Adrenal gland (tissue), 19 donors: Measurements from ENCODE around the gene ITGB4. TPM values are rescaled to one million over a fixed set of nuclear protein-coding genes. Genes with fewer than 3 reads are reported as not detected.

Experiments
- DNase-seq, 7 donors: peaks; one replicate each; pipeline ENCODE4 v3.0.0-alpha.2; 2019 to 2020
- H3K27ac ChIP-seq, 5 donors: fragments of 200-600 bp; sonication (generic) in 4 of 5; 1 replicate in 3 of 5; 2 replicates in 2 of 5; pipeline versions ENCODE4 v1.5.1 to v1.8.0; 2016 to 2020; ENCODE audit warnings: mild to moderate bottlenecking in 1 of 5
- H3K27me3 ChIP-seq: fragments of 200-600 bp; 2 replicates; pipeline ENCODE4 v1.8.0; 2021
- H3K36me3 ChIP-seq, 2 donors: fragments of 200-600 bp; replicated peaks in 1 of 2; 1 replicate in 1 of 2; 2 replicates in 1 of 2; pipeline versions ENCODE4 v1.5.1 to v1.8.0; 2018 to 2022
- H3K4me1 ChIP-seq, 2 donors: fragments of 200-600 bp; replicated peaks in 1 of 2; 1 replicate in 1 of 2; 2 replicates in 1 of 2; pipeline versions ENCODE4 v1.5.1 to v1.8.0; 2018 to 2021
- H3K4me3 ChIP-seq, 4 donors: fragments of 200-600 bp; sonication (generic) in 3 of 4; one replicate each; pipeline ENCODE4 v1.5.1; 2016 to 2018
- H3K9me3 ChIP-seq, 3 donors: fragments of 200-600 bp; sonication (generic) in 1 of 3; replicated peaks in 1 of 3; 1 replicate in 2 of 3; 2 replicates in 1 of 3; pipeline versions ENCODE4 v1.5.1 to v1.8.0; 2016 to 2021
- POLR2A ChIP-seq, 2 donors: fragments of 450-650 bp; IDR thresholded peaks; one replicate each; pipeline ENCODE4 v1.6.1; 2017; ENCODE audit warnings: antibody characterized with exemption in 2 of 2, mild to moderate bottlenecking in 2 of 2, moderate library complexity in 1 of 2
- WGBS, 4 donors: extraction: QIAGEN DNeasy Blood & Tissue Kit in 2 of 4; methylation state at CpG; one replicate each; pipeline versions ENCODE4 v1.1.5 to v1.1.7; 2013 to 2017; 5-methylcytosine and 5-hydroxymethylcytosine counted together
- intact Hi-C, 2 donors: fragments of 100-400 bp; cut with DNase I; formaldehyde crosslinking; loops; one replicate each; pipeline versions ENCODE4 v1.14.1 to v1.15.0; 2022 to 2023
- long read RNA-seq, 10 donors: library from polyadenylated mRNA in 3 of 10; unstranded in 2 of 10; stranded (forward) in 1 of 10; transcript quantifications; one replicate each; pipeline ENCODE4 v2.0.0 and lab custom pipeline, GENCODE V29; 2021 to 2026
- polyA plus RNA-seq, 3 donors: library from polyadenylated mRNA; stranded (reverse); fragments of 200-250 nt in 2 of 3; fragments of 350-450 nt in 1 of 3; fragmentation: Illumina TruSeq in 1 of 3; extraction: RNeasy Lipid Tissue Mini Kit (QIAGEN cat#74804) in 1 of 3; gene quantifications; one replicate each; pipeline ENCODE4 v1.2.3, GENCODE V29; 2013 to 2014
- total RNA-seq, 9 donors: library from RNA; depleted of rRNA in 4 of 9; stranded (reverse); fragments of >200 nt in 4 of 9; fragments of 120-200 nt in 1 of 9; fragmentation: NEBNext Ultra II Directional in 1 of 9; extraction: Animal tissue kit (Norgen Biotek cat#: 25700) in 1 of 9; gene quantifications; one replicate each; pipeline versions ENCODE4 v1.1.0 to v1.2.4, GENCODE V29; 2013 to 2023
- TF ChIP-seq, protein P1 (sequence below), 6 experiments: fragments of 450-650 bp in 4 of 6; fragments of 200-600 bp in 2 of 6; sonication (generic) in 1 of 6; IDR thresholded peaks; 1 replicate in 5 of 6; 2 replicates in 1 of 6; pipeline versions ENCODE4 v1.5.1 to v1.8.0; 2016 to 2021; ENCODE audit warnings: antibody characterized with exemption in 6 of 6, mild to moderate bottlenecking in 2 of 6, moderate library complexity in 1 of 6
- donor health status: healthy with polysubstance abuse.
- donor health status: Bipolar disorder and iron deficiency.
- donor health status: DM: yes; HTN: yes; CAD: no.
- donor health status: DM: no; HTN: no; CAD: no.
- donor health status: DM: no; HTN: no; CAD: no.
- donor health status: DM: yes; HTN: yes; CAD: no.

ITGB4 gene
- total RNA-seq (1 to 10 TPM in 8 of 9 donors, under 1 TPM in 1; 1.00 to 9.4 (median 5.6) TPM), polyA plus RNA-seq (10 to 100 TPM in 2 of 3 donors, 1 to 10 TPM in 1; 1.0 to 12.5 (median 12.1) TPM)
- long read RNA-seq, donor 1: 0 reads
- long read RNA-seq, donor 2: 0 reads
- long read RNA-seq, donor 3: 0 reads
- long read RNA-seq, donor 4, partial matches to known transcripts: 1 of 1 reads
- long read RNA-seq, donor 4, other reads (novel, unspliced or antisense): 0 of 1 reads
- long read RNA-seq, donor 5, full-length matches to known transcripts: 1 of 9 reads
- long read RNA-seq, donor 5, partial matches to known transcripts: 6 of 9 reads
- long read RNA-seq, donor 5, other reads (novel, unspliced or antisense): 2 of 9 reads
- long read RNA-seq, donor 6: 0 reads
- long read RNA-seq, donor 7: 0 reads
- long read RNA-seq, donor 8: 0 reads
- long read RNA-seq, donor 9: 0 reads
- long read RNA-seq, donor 10: 0 reads

GRCh38 chr17:75720656-75721462 lies at the start of gene ITGB4:
TSS of gene ITGB4 (plus strand) at chr17:75721459. CDS start at chr17:75724704, 3,245 bp downstream.
- peak in 1 of 7 donors; percentile 15 for DNase-seq
- H3K36me3 ChIP-seq: no peaks in the 10 kb centered on the region
- 2 to 23% (median 7%) methylated on average over 5 to 70 of the region's 70 CpGs for WGBS, 4 donors
- H3K4me3 ChIP-seq: peak within 1 kb of the TSS in 2 of 4 donors; percentile 9 to 62
- peaks cover 0 to 7% of the 10 kb centered on the region in 2 donors for H3K4me1 ChIP-seq
- intact Hi-C loops: no loop called here
- no peaks in the 10 kb centered on the region for H3K9me3 ChIP-seq
- H3K27me3 ChIP-seq: peaks cover 21% of the 10 kb centered on the region
- TF ChIP-seq, protein P1, sequence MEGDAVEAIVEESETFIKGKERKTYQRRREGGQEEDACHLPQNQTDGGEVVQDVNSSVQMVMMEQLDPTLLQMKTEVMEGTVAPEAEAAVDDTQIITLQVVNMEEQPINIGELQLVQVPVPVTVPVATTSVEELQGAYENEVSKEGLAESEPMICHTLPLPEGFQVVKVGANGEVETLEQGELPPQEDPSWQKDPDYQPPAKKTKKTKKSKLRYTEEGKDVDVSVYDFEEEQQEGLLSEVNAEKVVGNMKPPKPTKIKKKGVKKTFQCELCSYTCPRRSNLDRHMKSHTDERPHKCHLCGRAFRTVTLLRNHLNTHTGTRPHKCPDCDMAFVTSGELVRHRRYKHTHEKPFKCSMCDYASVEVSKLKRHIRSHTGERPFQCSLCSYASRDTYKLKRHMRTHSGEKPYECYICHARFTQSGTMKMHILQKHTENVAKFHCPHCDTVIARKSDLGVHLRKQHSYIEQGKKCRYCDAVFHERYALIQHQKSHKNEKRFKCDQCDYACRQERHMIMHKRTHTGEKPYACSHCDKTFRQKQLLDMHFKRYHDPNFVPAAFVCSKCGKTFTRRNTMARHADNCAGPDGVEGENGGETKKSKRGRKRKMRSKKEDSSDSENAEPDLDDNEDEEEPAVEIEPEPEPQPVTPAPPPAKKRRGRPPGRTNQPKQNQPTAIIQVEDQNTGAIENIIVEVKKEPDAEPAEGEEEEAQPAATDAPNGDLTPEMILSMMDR (IDR thresholded peaks at IDR 0.05): no peak
- TF ChIP-seq POLR2A (IDR thresholded peaks at IDR 0.05): no peak
- H3K27ac ChIP-seq: peak within 1 kb of the TSS in 1 of 5 donors; percentile 52

DNA sequence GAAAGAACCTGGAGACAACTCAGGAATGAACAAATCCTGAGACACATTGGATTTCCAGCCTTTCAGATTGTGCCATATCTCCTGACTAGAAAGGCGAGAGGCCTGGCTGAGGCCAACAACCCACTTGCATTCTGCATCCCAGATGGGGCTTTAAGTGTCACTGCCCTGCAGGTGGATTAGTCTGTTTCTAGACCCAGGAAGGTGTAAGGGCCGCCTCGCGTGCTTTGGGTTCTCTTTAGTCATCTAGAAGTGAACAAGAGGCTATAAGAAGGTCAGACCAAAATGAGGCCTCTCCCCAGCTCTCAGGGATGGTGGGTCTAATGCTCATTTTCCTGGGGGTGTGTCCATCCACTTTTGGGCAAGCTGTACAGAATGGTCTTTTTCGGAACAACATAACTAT lies 49.2 kb upstream of the ITGB4 start:
- intact Hi-C loops: no loop called here
- Histone ChIP-seq H3K4me3 (no peak overlapping the region), H3K4me1 (peaks cover 9 to 12% of the 10 kb centered on the region in 2 donors), H3K27me3 (no peaks in the 10 kb centered on the region), H3K27ac (no peak overlapping the region), H3K9me3 (no peaks in the 10 kb centered on the region), H3K36me3 (peaks cover 0 to 58% of the 10 kb centered on the region in 2 donors)
- DNase-seq: no peak
- TF ChIP-seq, protein P1 (IDR thresholded peaks at IDR 0.05): no peak
- no peak for TF ChIP-seq POLR2A (IDR thresholded peaks at IDR 0.05)
- WGBS, 4 donors: 89 to 96% (median 91%) methylated on average over 5 of the region's 5 CpGs

DNA sequence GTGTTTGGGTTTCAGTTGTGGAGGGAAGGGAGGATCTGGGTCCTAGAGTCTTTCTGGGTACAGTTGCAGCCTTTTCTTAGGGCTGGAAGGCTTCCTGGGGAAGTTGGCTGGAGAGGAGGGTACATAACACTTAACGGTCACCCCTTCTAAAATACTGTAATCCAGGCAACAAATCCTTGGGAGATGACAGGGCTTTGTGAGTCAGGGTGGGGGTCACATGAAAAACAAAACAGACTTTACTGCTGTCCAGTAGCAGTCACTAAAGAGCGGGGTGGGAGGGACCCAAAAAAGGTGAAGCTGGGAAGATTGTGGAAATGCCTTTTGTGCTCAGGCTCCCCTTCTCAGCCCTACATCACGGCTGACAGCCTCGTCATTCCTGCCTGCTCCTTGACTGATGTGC lies 47.8 kb upstream of the ITGB4 start:
- 80 to 87% (median 84%) methylated on average over 4 of the region's 4 CpGs for WGBS, 4 donors
- Histone ChIP-seq H3K36me3 (peaks cover 0 to 61% of the 10 kb centered on the region in 2 donors), H3K4me1 (peaks cover under 1 to 2% of the 10 kb centered on the region in 2 donors), H3K27ac (no peak overlapping the region), H3K27me3 (no peaks in the 10 kb centered on the region), H3K4me3 (no peak overlapping the region), H3K9me3 (no peaks in the 10 kb centered on the region)
- intact Hi-C loops: no loop called here
- no peak for DNase-seq
- no peak for TF ChIP-seq POLR2A (IDR thresholded peaks at IDR 0.05)
- TF ChIP-seq, protein P1 (IDR thresholded peaks at IDR 0.05): no peak

- Histone ChIP-seq H3K36me3 (peaks cover 0 to 51% of the 10 kb centered on the region in 2 donors), H3K27me3 (no peaks in the 10 kb centered on the region), H3K9me3 (no peaks in the 10 kb centered on the region), H3K4me1 (no peaks in the 10 kb centered on the region), H3K4me3 (no peak overlapping the region), H3K27ac (no peak overlapping the region)
- DNase-seq: no peak
- intact Hi-C loops: no loop called here
- WGBS, 4 donors: 59 to 71% (median 66%) methylated on average over 3 of the region's 3 CpGs
- no peak for TF ChIP-seq POLR2A (IDR thresholded peaks at IDR 0.05)
- TF ChIP-seq, protein P1 (IDR thresholded peaks at IDR 0.05): no peak
Observed at GRCh38 chr17:75676461-75676860, 44.8 kb upstream of the ITGB4 start.
